KG1 (cell line): ENCODE results near the gene ZFAND2B.
A peak's percentile ranks its signal among the peaks of the same experiment; 100 is the strongest.

Experiments
- DNase-seq: peaks from one replicate; lab custom pipeline; 2025; lab: John Stamatoyannopoulos, UW

Gene ZFAND2B

GRCh38 chr2:219206328-219207133, at the start of gene ZFAND2B:
ZFAND2B (plus strand) TSS chr2:219206782; CDS start chr2:219206988, 206 bp downstream.
- peak; percentile 91 for DNase-seq

GRCh38 chr2:219157396-219157795, 49.2 kb upstream of the ZFAND2B start:
- no peak for DNase-seq

GRCh38 chr2:219158025-219158424, 48.6 kb upstream of the ZFAND2B start:
- no peak for DNase-seq

- no peak for DNase-seq
Measured at GRCh38 chr2:219158586-219158985, 48.0 kb upstream of the ZFAND2B start.

- no peak for DNase-seq
Measured at GRCh38 chr2:219159771-219160185, 46.8 kb upstream of the ZFAND2B start.

- DNase-seq = peak; percentile 91
Measured at GRCh38 chr2:219160186-219161017, 46.2 kb upstream of the ZFAND2B start, which contains the start of gene NHEJ1. NHEJ1 (minus strand) TSS chr2:219160815; CDS start chr2:219158362, 2,453 bp downstream.

GRCh38 chr2:219161097-219161496, 45.5 kb upstream of the ZFAND2B start:
- DNase-seq = no peak

GRCh38 chr2:219163156-219163555, 43.4 kb upstream of the ZFAND2B start:
- no peak for DNase-seq

- no peak for DNase-seq
Measured at GRCh38 chr2:219165058-219165911, 41.3 kb upstream of the ZFAND2B start.

- DNase-seq = no peak
Measured at GRCh38 chr2:219167997-219168396, 38.6 kb upstream of the ZFAND2B start.

GRCh38 chr2:219168526-219168925, 38.1 kb upstream of the ZFAND2B start:
- no peak for DNase-seq

GRCh38 chr2:219168932-219169331, 37.6 kb upstream of the ZFAND2B start:
- DNase-seq = no peak

- DNase-seq = no peak
Measured at GRCh38 chr2:219169930-219170654, 36.5 kb upstream of the ZFAND2B start, which contains the start of gene SLC23A3. SLC23A3 (minus strand) TSS chr2:219170029; CDS start chr2:219169984, 45 bp downstream.

- peak; percentile 18 for DNase-seq
Measured at GRCh38 chr2:219171231-219171651, 35.3 kb upstream of the ZFAND2B start.

- no peak for DNase-seq
Measured at GRCh38 chr2:219172231-219173154, 34.1 kb upstream of the ZFAND2B start.

GRCh38 chr2:219173176-219173575, 33.4 kb upstream of the ZFAND2B start:
- DNase-seq = no peak

- no peak for DNase-seq
Measured at GRCh38 chr2:219174146-219174545, 32.4 kb upstream of the ZFAND2B start.

- DNase-seq = no peak
Measured at GRCh38 chr2:219174801-219175200, 31.8 kb upstream of the ZFAND2B start.

- DNase-seq = no peak
Measured at GRCh38 chr2:219175486-219175885, 31.1 kb upstream of the ZFAND2B start.
